H9 (cell line): Measurements from ENCODE around the gene DCANP1. TPM values are rescaled to one million over a fixed set of nuclear protein-coding genes. Genes with fewer than 3 reads are reported as not detected.

Source experiments
- DNase-seq: peaks from one replicate; pipeline ENCODE4 v3.0.0-alpha.2; 2017
- H2AFZ ChIP-seq: one replicate; pipeline ENCODE4 v1.6.1; 2013; ENCODE audit warnings: mild to moderate bottlenecking, low read length, control low read depth, moderate library complexity
- H2AK5ac ChIP-seq: 2 replicates; pipeline ENCODE4 v1.6.1; 2013; ENCODE audit warnings: low read length, control low read depth, mixed read lengths; ENCODE audit not compliant: insufficient read length
- H2BK120ac ChIP-seq: one replicate; pipeline ENCODE4 v1.6.1; 2013; ENCODE audit warnings: low read depth, mild to moderate bottlenecking, low read length, control low read depth, inconsistent platforms; ENCODE audit not compliant: poor library complexity, severe bottlenecking
- H2BK12ac ChIP-seq: 2 replicates; pipeline ENCODE4 v1.6.1; 2013; ENCODE audit warnings: low read length, control low read depth, mixed read lengths, low read depth; ENCODE audit not compliant: insufficient read length
- H2BK15ac ChIP-seq: 2 replicates; pipeline ENCODE4 v1.6.1; 2013; ENCODE audit warnings: low read depth, low read length, control low read depth
- H2BK20ac ChIP-seq: one replicate; pipeline ENCODE4 v1.6.1; 2013; ENCODE audit warnings: low read depth, mild to moderate bottlenecking, low read length, control low read depth, inconsistent platforms; ENCODE audit not compliant: poor library complexity, severe bottlenecking
- H2BK5ac ChIP-seq: 2 replicates; pipeline ENCODE4 v1.6.1; 2013; ENCODE audit warnings: low read length, control low read depth, mixed read lengths; ENCODE audit not compliant: insufficient read length
- H3K14ac ChIP-seq: 2 replicates; pipeline ENCODE4 v1.6.1; 2013; ENCODE audit warnings: low read length, control low read depth; ENCODE audit not compliant: insufficient read depth
- H3K18ac ChIP-seq: 2 replicates; pipeline ENCODE4 v1.6.1; 2013; ENCODE audit warnings: low read depth, mild to moderate bottlenecking, mixed read lengths, low read length, control low read depth; ENCODE audit not compliant: insufficient read length
- H3K23ac ChIP-seq: 2 replicates; pipeline ENCODE4 v1.6.1; 2013; ENCODE audit warnings: low read length, control low read depth, mixed read lengths, low read depth; ENCODE audit not compliant: insufficient read length
- H3K23me2 ChIP-seq: 2 replicates; pipeline ENCODE4 v1.6.1; 2013; ENCODE audit warnings: low read depth, mild to moderate bottlenecking, mixed read lengths, low read length, control low read depth; ENCODE audit not compliant: insufficient read length, poor library complexity, severe bottlenecking
- H3K27ac ChIP-seq: 2 replicates; pipeline ENCODE4 v1.5.1; 2013; ENCODE audit warnings: low read length, control low read depth, mixed read lengths, low read depth; ENCODE audit not compliant: insufficient read length
- H3K27me3 ChIP-seq: 2 replicates; pipeline ENCODE4 v1.6.1; 2013; ENCODE audit warnings: low read length, control low read depth, inconsistent platforms; ENCODE audit not compliant: insufficient read depth
- H3K4ac ChIP-seq: 2 replicates; pipeline ENCODE4 v1.6.1; 2013; ENCODE audit warnings: low read depth, mild to moderate bottlenecking, control low read depth, inconsistent platforms, low read length, moderate library complexity
- H3K4me1 ChIP-seq: 2 replicates; pipeline ENCODE4 v1.6.1; 2013; ENCODE audit warnings: low read length, control low read depth, inconsistent platforms; ENCODE audit not compliant: insufficient read depth
- H3K4me2 ChIP-seq: 2 replicates; pipeline ENCODE4 v1.6.1; 2013; ENCODE audit warnings: low read length, control low read depth, mixed read lengths; ENCODE audit not compliant: insufficient read length, insufficient read depth
- H3K56ac ChIP-seq: 2 replicates; pipeline ENCODE4 v1.6.1; 2013; ENCODE audit warnings: low read depth, mild to moderate bottlenecking, mixed read lengths, low read length, control low read depth; ENCODE audit not compliant: insufficient read length
- H3K79me1 ChIP-seq: 2 replicates; pipeline ENCODE4 v1.6.1; 2013; ENCODE audit warnings: low read depth, mild to moderate bottlenecking, moderate library complexity, low read length, control low read depth, inconsistent platforms; ENCODE audit not compliant: insufficient read depth, poor library complexity, severe bottlenecking
- H3K79me2 ChIP-seq: 2 replicates; pipeline ENCODE4 v1.6.1; 2013; ENCODE audit warnings: low read length, control low read depth, inconsistent platforms; ENCODE audit not compliant: insufficient read depth
- H3K9ac ChIP-seq: 2 replicates; pipeline ENCODE4 v1.6.1; 2013; ENCODE audit warnings: low read length, control low read depth, mixed read lengths; ENCODE audit not compliant: insufficient read length; ENCODE audit errors: extremely low read depth
- H3K9me3 ChIP-seq: one replicate; pipeline ENCODE4 v1.6.1; 2013; ENCODE audit warnings: low read depth, low read length, inconsistent platforms; ENCODE audit not compliant: control insufficient read depth
- H3T11ph ChIP-seq: one replicate; pipeline ENCODE4 v1.6.1; 2013; ENCODE audit warnings: mild to moderate bottlenecking, low read length, control low read depth, inconsistent platforms
- H4K20me1 ChIP-seq: one replicate; pipeline ENCODE4 v1.6.1; 2013; ENCODE audit not compliant: control insufficient read depth, insufficient read length, insufficient read depth
- H4K5ac ChIP-seq: 2 replicates; pipeline ENCODE4 v1.6.1; 2013; ENCODE audit warnings: low read depth, mild to moderate bottlenecking, mixed read lengths, low read length, control low read depth; ENCODE audit not compliant: insufficient read length
- H4K8ac ChIP-seq: replicated peaks from 2 replicates; pipeline ENCODE4 v1.6.1; 2013; ENCODE audit warnings: low read length, control low read depth, mixed read lengths, low read depth; ENCODE audit not compliant: insufficient read length
- H4K91ac ChIP-seq: 2 replicates; pipeline ENCODE4 v1.6.1; 2013; ENCODE audit warnings: low read depth, mild to moderate bottlenecking, moderate library complexity, mixed read lengths, low read length, control low read depth; ENCODE audit not compliant: insufficient read length
- H3K27ac Mint-ChIP-seq, 3 experiments: 2 replicates in 2 of 3; 3 replicates in 1 of 3; pipeline ENCODE4 v1.8.0; 2020 to 2021; ENCODE audit warnings: mixed read lengths in 3 of 3, mild to moderate bottlenecking in 1 of 3, moderate library complexity in 1 of 3
- H3K27me3 Mint-ChIP-seq: 2 replicates; pipeline ENCODE4 v1.8.0; 2021; ENCODE audit warnings: low read depth, mild to moderate bottlenecking, moderate library complexity, mixed read lengths
- H3K36me3 Mint-ChIP-seq, 3 experiments: 2 replicates in 2 of 3; 3 replicates in 1 of 3; pipeline ENCODE4 v1.8.0; 2020 to 2021; ENCODE audit warnings: low read depth in 3 of 3, mixed read lengths in 3 of 3; ENCODE audit not compliant: insufficient read depth in 1 of 3
- H3K4me1 Mint-ChIP-seq, 2 experiments: 2 replicates each; pipeline ENCODE4 v1.8.0; 2020; ENCODE audit warnings: mixed read lengths in 2 of 2
- H3K4me3 Mint-ChIP-seq, 2 experiments: 2 replicates in 1 of 2; 3 replicates in 1 of 2; pipeline ENCODE4 v1.8.0; 2020 to 2021; ENCODE audit warnings: mild to moderate bottlenecking in 2 of 2, mixed read lengths in 2 of 2, moderate library complexity in 1 of 2
- H3K9me3 Mint-ChIP-seq, 2 experiments: 2 replicates in 1 of 2; 3 replicates in 1 of 2; pipeline ENCODE4 v1.8.0; 2020; ENCODE audit warnings: mild to moderate bottlenecking in 2 of 2, mixed read lengths in 2 of 2, moderate library complexity in 1 of 2
- WGBS: extraction: QIAGEN DNeasy Blood & Tissue Kit; methylation state at CpG from one replicate; pipeline ENCODE4 v1.1.7; 2013; ENCODE audit warnings: missing lambda C conversion rate, low lambda C conversion rate, mixed read lengths; ENCODE audit not compliant: insufficient read length; ENCODE audit errors: extremely low coverage; 5-methylcytosine and 5-hydroxymethylcytosine counted together
- total RNA-seq: library from RNA; stranded (reverse); gene quantifications from 2 replicates; pipeline ENCODE4 v1.2.1, GENCODE V29; 2021
- TF ChIP-seq, protein P1 (sequence below): fragments of 200-600 bp; sonication (generic); conservative IDR thresholded peaks from 3 replicates; pipeline ENCODE4 v1.8.0; 2021; ENCODE audit warnings: antibody characterized with exemption, mild to moderate bottlenecking

DCANP1 gene
- total RNA-seq, 1 experiment from 2014 or later, result not detected

DNA sequence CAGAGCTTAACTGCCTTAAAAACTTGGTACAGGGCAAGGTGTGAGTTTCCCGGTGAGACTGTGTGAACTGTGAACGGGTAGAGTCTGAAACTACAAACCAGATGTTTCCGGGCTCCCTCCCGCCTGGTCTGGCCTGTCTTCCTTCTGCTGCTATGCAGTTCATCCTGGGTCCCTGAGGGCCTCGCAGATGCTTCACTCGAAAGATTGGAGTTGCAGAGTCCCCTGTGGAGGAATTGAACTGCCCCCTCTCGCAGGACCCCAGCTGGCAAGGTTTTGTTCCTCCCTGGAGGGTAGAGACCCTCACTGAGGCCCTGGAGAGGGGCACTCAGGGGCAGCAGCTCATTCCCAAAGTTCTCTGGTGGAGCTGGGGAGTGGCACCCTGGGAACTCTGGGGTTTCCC lies 533 bp downstream of the DCANP1 start:
- Histone ChIP-seq H2BK20ac (no peak overlapping the region), H3K4me2 (no peak overlapping the region), H4K5ac (no peak overlapping the region), H2BK12ac (no peak overlapping the region), H4K20me1 (no peaks in the 10 kb centered on the region), H3K9ac (no peak overlapping the region), H3K9me3 (no peaks in the 10 kb centered on the region), H4K8ac (no peak overlapping the region), H4K91ac (no peak overlapping the region), H3K4me1 (no peaks in the 10 kb centered on the region), H3K14ac (no peak overlapping the region), H2AFZ (no peak overlapping the region), H3K27me3 (peaks cover 2% of the 10 kb centered on the region; the same call in 1 of the 2 replicates), H3K27ac (no peak overlapping the region), H2BK15ac (no peak overlapping the region), H3K23me2 (no peaks in the 10 kb centered on the region), H3K79me2 (no peaks in the 10 kb centered on the region), H3K23ac (no peak overlapping the region), H3T11ph (no peak overlapping the region), H2AK5ac (no peak overlapping the region), H3K18ac (no peak overlapping the region), H2BK5ac (no peak overlapping the region), H2BK120ac (no peak overlapping the region), H3K4ac (no peak overlapping the region), H3K56ac (no peak overlapping the region), H3K79me1 (no peaks in the 10 kb centered on the region)
- Mint-ChIP-seq H3K4me1 (peaks cover 12 to 14% of the 10 kb centered on the region in 2 experiments), H3K36me3 (no peaks in the 10 kb centered on the region), H3K27ac (no peak overlapping the region), H3K27me3 (peaks cover 77% of the 10 kb centered on the region), H3K9me3 (no peaks in the 10 kb centered on the region; a peak in 1 of 5 replicates), H3K4me3 (no peak overlapping the region)
- DNase-seq, result no peak
- TF ChIP-seq, protein P1, sequence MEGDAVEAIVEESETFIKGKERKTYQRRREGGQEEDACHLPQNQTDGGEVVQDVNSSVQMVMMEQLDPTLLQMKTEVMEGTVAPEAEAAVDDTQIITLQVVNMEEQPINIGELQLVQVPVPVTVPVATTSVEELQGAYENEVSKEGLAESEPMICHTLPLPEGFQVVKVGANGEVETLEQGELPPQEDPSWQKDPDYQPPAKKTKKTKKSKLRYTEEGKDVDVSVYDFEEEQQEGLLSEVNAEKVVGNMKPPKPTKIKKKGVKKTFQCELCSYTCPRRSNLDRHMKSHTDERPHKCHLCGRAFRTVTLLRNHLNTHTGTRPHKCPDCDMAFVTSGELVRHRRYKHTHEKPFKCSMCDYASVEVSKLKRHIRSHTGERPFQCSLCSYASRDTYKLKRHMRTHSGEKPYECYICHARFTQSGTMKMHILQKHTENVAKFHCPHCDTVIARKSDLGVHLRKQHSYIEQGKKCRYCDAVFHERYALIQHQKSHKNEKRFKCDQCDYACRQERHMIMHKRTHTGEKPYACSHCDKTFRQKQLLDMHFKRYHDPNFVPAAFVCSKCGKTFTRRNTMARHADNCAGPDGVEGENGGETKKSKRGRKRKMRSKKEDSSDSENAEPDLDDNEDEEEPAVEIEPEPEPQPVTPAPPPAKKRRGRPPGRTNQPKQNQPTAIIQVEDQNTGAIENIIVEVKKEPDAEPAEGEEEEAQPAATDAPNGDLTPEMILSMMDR, result no peak
- no CpG with 5 or more reads among the region's 7 CpGs for WGBS
